Upper lobe of left lung (tissue), 6 donors: ENCODE measurements around the gene KCNJ2. TPM values are rescaled to one million over a fixed set of nuclear protein-coding genes. Genes with fewer than 3 reads are reported as not detected.
A peak's percentile ranks its signal among the peaks of the same experiment; 100 is the strongest.

Source experiments
- ATAC-seq, 2 donors: fragments of 200-7000 bp; cut with Tn5 transposase; one replicate each; pipeline ENCODE4 v1.9.1; 2022; ENCODE audit warnings: mild to moderate bottlenecking in 2 of 2, moderate library complexity in 2 of 2; ENCODE audit not compliant: low FRiP score in 2 of 2
- DNase-seq, 2 donors: peaks; one replicate each; pipeline ENCODE4 v3.0.0-alpha.2; 2019 to 2020
- H3K27ac ChIP-seq, 4 donors: fragments of 200-600 bp; sonication (generic); one replicate each; pipeline ENCODE4 v1.5.1; 2016 to 2019
- H3K27me3 ChIP-seq, 4 donors: fragments of 200-600 bp; sonication (generic); one replicate each; pipeline ENCODE4 v1.5.1; 2017 to 2019
- H3K36me3 ChIP-seq, 4 donors: fragments of 200-600 bp; sonication (generic); one replicate each; pipeline ENCODE4 v1.5.1; 2016 to 2019
- H3K4me1 ChIP-seq, 4 donors: fragments of 200-600 bp; sonication (generic); one replicate each; pipeline ENCODE4 v1.5.1; 2018 to 2019
- H3K4me3 ChIP-seq, 4 donors: fragments of 200-600 bp; sonication (generic); one replicate each; pipeline ENCODE4 v1.5.1; 2017 to 2019; ENCODE audit warnings: mild to moderate bottlenecking in 2 of 4, moderate library complexity in 1 of 4
- H3K9me3 ChIP-seq, 4 donors: fragments of 200-600 bp; sonication (generic); one replicate each; pipeline ENCODE4 v1.5.1; 2018 to 2019
- EP300 ChIP-seq, 4 donors: sonication (generic); formaldehyde crosslinking; IDR thresholded peaks; one replicate each; pipeline ENCODE4 v1.5.1; 2017; ENCODE audit warnings: antibody characterized with exemption in 4 of 4, control low read depth in 2 of 4
- POLR2A ChIP-seq, 4 donors: fragments of 450-650 bp; IDR thresholded peaks; one replicate each; pipeline ENCODE4 v1.5.1; 2016 to 2017; ENCODE audit warnings: antibody characterized with exemption in 4 of 4, mild to moderate bottlenecking in 2 of 4
- POLR2AphosphoS5 ChIP-seq, 2 donors: sonication (generic); formaldehyde crosslinking; IDR thresholded peaks; one replicate each; pipeline ENCODE4 v1.5.1; 2017; ENCODE audit warnings: antibody characterized with exemption in 2 of 2
- WGBS, 2 donors: methylation state at CpG; one replicate each; pipeline ENCODE4 v1.1.5; 2017 to 2018; 5-methylcytosine and 5-hydroxymethylcytosine counted together
- total RNA-seq, 6 donors: library from RNA; depleted of rRNA in 4 of 6; stranded (reverse); fragments of >200 nt in 4 of 6; gene quantifications; one replicate each; pipeline versions ENCODE4 v1.1.0 to v1.2.1, GENCODE V29; 2016 to 2021
- TF ChIP-seq, protein P1 (sequence below), 6 experiments: fragments of 450-650 bp in 4 of 6; fragments of 200-600 bp in 2 of 6; sonication (generic) in 2 of 6; IDR thresholded peaks; one replicate each; pipeline ENCODE4 v1.5.1; 2016 to 2019; ENCODE audit warnings: antibody characterized with exemption in 6 of 6
- donor health status: DM: no; HTN: no; CAD: no; lungs with moderate emphysema.
- donor health status: DM: no; HTN: yes; CAD: no; lungs with severe emphysema.

Gene KCNJ2
- total RNA-seq = 10 to 100 TPM in 2 of 6 donors, 1 to 10 TPM in 4; 4.2 to 24.2 (median 6.2) TPM

DNA sequence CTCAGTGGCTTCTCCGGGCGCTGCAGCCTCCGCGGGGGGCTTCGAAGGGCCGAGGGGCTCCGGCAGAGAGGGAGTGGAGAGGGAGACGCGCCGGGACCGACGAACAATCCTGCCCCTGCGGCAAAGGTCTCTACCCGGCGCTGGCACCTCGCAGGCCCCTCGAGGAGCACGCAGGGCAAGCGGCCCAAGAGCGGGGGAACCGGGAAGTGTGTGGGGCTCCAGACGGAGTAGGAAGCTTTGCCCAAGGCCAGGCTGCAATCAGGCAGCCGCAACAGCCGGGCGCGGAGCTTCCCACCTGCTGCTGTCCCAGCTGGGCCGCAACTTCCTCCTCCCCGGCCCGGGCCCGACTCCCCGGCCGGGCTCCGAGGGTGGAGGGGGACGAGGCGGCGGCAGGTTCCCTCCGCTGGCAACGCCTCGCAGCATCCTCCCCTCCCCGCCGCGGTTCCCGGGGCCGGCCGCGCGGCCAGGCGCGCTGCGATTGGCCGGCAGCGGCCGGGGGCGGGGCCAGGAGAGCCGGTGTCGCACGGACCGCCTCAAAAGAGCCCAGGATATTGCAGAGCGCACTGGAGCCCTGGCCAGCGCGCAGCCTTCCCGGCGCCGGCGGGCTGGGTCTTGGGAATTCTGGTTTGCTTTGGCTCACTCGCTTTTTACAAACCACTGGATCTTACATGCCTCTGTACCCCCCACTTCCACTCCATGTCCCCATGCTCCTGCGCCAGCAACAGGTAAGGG lies at the start of gene KCNJ2:
KCNJ2 (plus strand) TSS at position 556 of the 732 bp plus-strand sequence. CDS start 5,508 bp downstream, outside the sequence.
- Histone ChIP-seq H3K27ac (peak within 1 kb of the TSS; percentile 85 to 92 (median 88)), H3K27me3 (no peaks in the 10 kb centered on the region), H3K4me1 (peaks cover 19 to 29% (median 22%) of the 10 kb centered on the region in 4 donors), H3K9me3 (no peaks in the 10 kb centered on the region), H3K36me3 (no peaks in the 10 kb centered on the region), H3K4me3 (peak within 1 kb of the TSS; percentile 52 to 83 (median 68))
- TF ChIP-seq EP300 (IDR thresholded peaks at IDR 0.05) = no peak
- TF ChIP-seq, protein P1, sequence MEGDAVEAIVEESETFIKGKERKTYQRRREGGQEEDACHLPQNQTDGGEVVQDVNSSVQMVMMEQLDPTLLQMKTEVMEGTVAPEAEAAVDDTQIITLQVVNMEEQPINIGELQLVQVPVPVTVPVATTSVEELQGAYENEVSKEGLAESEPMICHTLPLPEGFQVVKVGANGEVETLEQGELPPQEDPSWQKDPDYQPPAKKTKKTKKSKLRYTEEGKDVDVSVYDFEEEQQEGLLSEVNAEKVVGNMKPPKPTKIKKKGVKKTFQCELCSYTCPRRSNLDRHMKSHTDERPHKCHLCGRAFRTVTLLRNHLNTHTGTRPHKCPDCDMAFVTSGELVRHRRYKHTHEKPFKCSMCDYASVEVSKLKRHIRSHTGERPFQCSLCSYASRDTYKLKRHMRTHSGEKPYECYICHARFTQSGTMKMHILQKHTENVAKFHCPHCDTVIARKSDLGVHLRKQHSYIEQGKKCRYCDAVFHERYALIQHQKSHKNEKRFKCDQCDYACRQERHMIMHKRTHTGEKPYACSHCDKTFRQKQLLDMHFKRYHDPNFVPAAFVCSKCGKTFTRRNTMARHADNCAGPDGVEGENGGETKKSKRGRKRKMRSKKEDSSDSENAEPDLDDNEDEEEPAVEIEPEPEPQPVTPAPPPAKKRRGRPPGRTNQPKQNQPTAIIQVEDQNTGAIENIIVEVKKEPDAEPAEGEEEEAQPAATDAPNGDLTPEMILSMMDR (IDR thresholded peaks at IDR 0.05) = peak in 2 of 6 experiments; percentile 3 to 14
- TF ChIP-seq POLR2A (IDR thresholded peaks at IDR 0.05) = peak in 3 of 4 donors; percentile 67 to 96 (median 92)
- TF ChIP-seq POLR2AphosphoS5 (IDR thresholded peaks at IDR 0.05) = peak; percentile 15 to 84
- ATAC-seq (peak; percentile 96 to 98), DNase-seq (peak; percentile 93 to 98)
- WGBS, 2 donors = 0 to 1% methylated on average over 7 to 58 of the region's 67 CpGs

DNA sequence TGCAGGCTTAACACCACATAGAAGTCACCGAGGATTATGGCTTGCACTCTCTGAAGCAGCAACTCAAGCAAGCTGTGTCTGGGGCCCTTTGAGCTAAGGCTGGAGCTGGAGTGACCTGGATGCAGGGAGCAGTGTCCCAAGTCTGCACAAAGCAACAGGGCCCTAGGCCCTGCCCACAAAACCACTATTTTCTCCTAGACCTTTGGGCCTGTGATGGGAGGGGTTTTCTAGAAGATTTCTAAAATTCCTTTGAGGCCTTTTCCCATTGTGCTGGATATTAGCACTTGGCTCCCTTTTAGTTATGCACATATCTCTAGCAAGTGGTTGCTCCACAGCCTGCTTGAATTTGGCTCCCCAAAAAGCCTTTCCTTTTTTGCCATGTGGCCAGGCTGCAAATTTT lies 49.8 kb upstream of the KCNJ2 start:
- ATAC-seq (no peak), DNase-seq (no peak)
- no peaks in the 10 kb centered on the region for H3K27me3 ChIP-seq
- H3K27ac ChIP-seq = no peak overlapping the region
- peaks cover 0 to 3% (median 0%) of the 10 kb centered on the region in 4 donors for H3K9me3 ChIP-seq
- H3K4me1 ChIP-seq = peaks cover 0 to 12% (median 10%) of the 10 kb centered on the region in 4 donors
- no peak overlapping the region for H3K4me3 ChIP-seq
- 100% methylated on average over 1 of the region's 1 CpG for WGBS, 2 donors
- TF ChIP-seq EP300 (IDR thresholded peaks at IDR 0.05) (no peak), POLR2A (IDR thresholded peaks at IDR 0.05) (no peak)
- no peaks in the 10 kb centered on the region for H3K36me3 ChIP-seq

DNA sequence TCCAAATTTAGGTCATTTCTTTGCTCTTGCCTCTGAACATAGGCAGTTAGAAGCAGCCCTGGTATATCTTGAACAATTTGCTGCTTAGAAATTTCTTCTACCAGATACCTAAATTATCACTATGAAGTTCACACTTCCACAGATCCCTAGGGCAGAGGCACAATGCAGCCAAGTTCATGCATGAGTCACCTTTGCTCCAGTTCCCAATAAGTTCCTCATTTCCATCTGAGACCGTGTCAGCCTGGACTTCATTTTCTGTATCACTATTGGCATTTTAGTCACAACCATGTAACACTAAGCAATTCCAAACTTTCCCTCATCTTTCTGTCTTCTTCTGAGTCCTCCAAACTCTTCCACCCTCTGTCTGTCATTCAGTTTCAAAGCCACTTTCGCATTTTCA lies 49.3 kb upstream of the KCNJ2 start:
- Histone ChIP-seq H3K9me3 (peaks cover 0 to 3% (median 0%) of the 10 kb centered on the region in 4 donors), H3K4me3 (no peak overlapping the region), H3K36me3 (no peaks in the 10 kb centered on the region), H3K4me1 (peaks cover 0 to 12% (median 10%) of the 10 kb centered on the region in 4 donors), H3K27ac (no peak overlapping the region), H3K27me3 (no peaks in the 10 kb centered on the region)
- TF ChIP-seq POLR2AphosphoS5 (IDR thresholded peaks at IDR 0.05) = no peak
- TF ChIP-seq, protein P1 (IDR thresholded peaks at IDR 0.05) = no peak
- TF ChIP-seq POLR2A (IDR thresholded peaks at IDR 0.05) = no peak
- TF ChIP-seq EP300 (IDR thresholded peaks at IDR 0.05) = no peak
- DNase-seq = no peak
- 73 to 77% methylated on average over 2 of the region's 2 CpGs for WGBS, 2 donors
- ATAC-seq = peak in 1 of 2 donors; percentile 75

DNA sequence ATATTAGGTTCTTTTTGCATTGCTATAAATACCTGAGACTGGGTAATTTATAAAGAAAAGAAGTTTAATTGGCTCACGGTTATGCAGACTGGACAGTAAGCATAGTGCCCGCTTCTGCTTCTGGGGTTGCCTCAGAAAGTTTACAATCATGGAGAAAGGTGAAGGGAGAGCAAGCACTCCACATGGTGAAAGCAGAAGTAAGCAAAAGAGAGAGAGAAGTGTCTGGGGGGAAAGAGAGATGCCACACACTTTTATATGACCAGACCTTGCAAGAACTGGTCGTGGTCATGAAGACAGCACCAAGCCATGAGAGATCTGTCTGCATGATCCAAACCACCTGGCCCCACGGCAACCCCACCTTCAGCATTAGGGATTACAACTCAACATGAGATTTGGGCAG lies 48.9 kb upstream of the KCNJ2 start:
- H3K4me1 ChIP-seq = peaks cover 0 to 12% (median 10%) of the 10 kb centered on the region in 4 donors
- H3K27ac ChIP-seq = no peak overlapping the region
- H3K27me3 ChIP-seq = no peaks in the 10 kb centered on the region
- H3K9me3 ChIP-seq = peaks cover 0 to 3% (median 0%) of the 10 kb centered on the region in 4 donors
- no peaks in the 10 kb centered on the region for H3K36me3 ChIP-seq
- peak in 1 of 2 donors; percentile 39 for ATAC-seq
- TF ChIP-seq, protein P1 (IDR thresholded peaks at IDR 0.05) = no peak
- no peak for TF ChIP-seq POLR2A (IDR thresholded peaks at IDR 0.05)
- TF ChIP-seq EP300 (IDR thresholded peaks at IDR 0.05) = no peak
- no peak for TF ChIP-seq POLR2AphosphoS5 (IDR thresholded peaks at IDR 0.05)
- H3K4me3 ChIP-seq = no peak overlapping the region
- WGBS, 2 donors = 67 to 78% methylated on average over 4 of the region's 4 CpGs
- no peak for DNase-seq

DNA sequence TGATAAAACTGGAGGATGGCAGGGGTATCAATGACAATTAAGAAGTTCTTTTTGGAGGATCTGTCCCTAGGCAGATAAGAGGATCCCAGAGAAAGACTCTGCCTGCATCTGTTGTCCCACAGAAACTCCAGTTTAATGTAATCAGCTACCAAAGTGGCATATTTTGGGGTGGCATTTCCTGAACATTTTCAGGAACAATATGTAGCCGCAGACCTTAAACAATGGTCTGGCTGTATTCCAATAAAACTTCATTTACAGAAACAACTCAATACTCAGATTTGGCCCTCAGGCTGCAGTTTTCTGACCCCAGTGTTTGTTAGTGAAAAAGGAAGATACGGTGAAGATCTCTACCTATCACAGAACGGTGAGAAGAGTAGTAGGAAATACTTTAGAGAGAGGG lies 48.2 kb upstream of the KCNJ2 start:
- H3K4me3 ChIP-seq = no peak overlapping the region
- TF ChIP-seq POLR2AphosphoS5 (IDR thresholded peaks at IDR 0.05) = no peak
- TF ChIP-seq, protein P1 (IDR thresholded peaks at IDR 0.05) = no peak
- TF ChIP-seq POLR2A (IDR thresholded peaks at IDR 0.05) = no peak
- TF ChIP-seq EP300 (IDR thresholded peaks at IDR 0.05) = no peak
- H3K27me3 ChIP-seq = no peaks in the 10 kb centered on the region
- peaks cover 0 to 12% (median 10%) of the 10 kb centered on the region in 4 donors for H3K4me1 ChIP-seq
- peaks cover 0 to 3% (median 0%) of the 10 kb centered on the region in 4 donors for H3K9me3 ChIP-seq
- ATAC-seq (no peak), DNase-seq (no peak)
- H3K27ac ChIP-seq = peak overlapping the region in 1 of 4 donors; percentile 12
- 38 to 55% methylated on average over 3 of the region's 3 CpGs for WGBS, 2 donors
- H3K36me3 ChIP-seq = no peaks in the 10 kb centered on the region
